ENCODE measurements around the gene STEAP4. TPM values are rescaled to one million over a fixed set of nuclear protein-coding genes. Genes with fewer than 3 reads are reported as not detected.

The STEAP4 gene
- total and polyA plus RNA-seq, 9 of the 15 experiments (the other 6 are each of a cell fraction or from before 2014, with no cell fraction given), result 0.07 TPM; not detected in 8

GRCh38 chr7:88268858-88269257, 37.8 kb downstream of the STEAP4 start (continued):
- TF ChIP-seq NFXL1 (CRISPR knock-in tag; IDR thresholded peaks at IDR 0.05) (no peak), NR0B1 (IDR thresholded peaks at IDR 0.05; ENCODE audit: partially characterized antibody) (no peak), ZBTB2 (IDR thresholded peaks at IDR 0.05) (no peak), NR4A1 (CRISPR knock-in tag; IDR thresholded peaks at IDR 0.05) (no peak), NR4A1 (tag; IDR thresholded peaks at IDR 0.05) (no peak), NFIX (CRISPR knock-in tag; IDR thresholded peaks at IDR 0.05; ENCODE audit: low read depth) (no peak), ZNF644 (tag; IDR thresholded peaks at IDR 0.05; ENCODE audit: low read depth) (no peak), SREBF2 (CRISPR knock-in tag; IDR thresholded peaks at IDR 0.05) (no peak)

- no peak for ATAC-seq
- no peaks in the 10 kb centered on the region for H4K20me1 ChIP-seq (replicated peaks; ENCODE audit: control insufficient read depth, insufficient read depth, low read length)
- no peaks in the 10 kb centered on the region for H3K27me3 ChIP-seq (ENCODE audit: control insufficient read depth in 2 of 2, insufficient read depth in 2 of 2, low read length in 2 of 2)
- H3K4me1 ChIP-seq (replicated peaks in 1 of 2; ENCODE audit: control insufficient read depth in 2 of 2, insufficient read depth in 2 of 2, low read length in 2 of 2), result no peaks in the 10 kb centered on the region
- BruUV-seq (replicated peaks), result no TSS peak
- ChIA-PET CTCF (ENCODE audit: low intra/inter-chr PET ratio) (no interaction called here), POLR2A (no interaction called here)
- intact Hi-C loops (cut with micrococcal nuclease), result no loop called here
- no peak overlapping the region for H3K4me2 ChIP-seq (ENCODE audit: insufficient read depth, low read length)
- no peaks in the 10 kb centered on the region for H3K79me2 ChIP-seq (ENCODE audit: control insufficient read depth, insufficient read depth, low read length)
- no peak for DNase-seq (ENCODE audit: extremely low read depth in 1 of 4, low spot score in 3 of 4)
- 0% methylated on average over 2 of the region's 2 CpGs for WGBS (ENCODE audit: insufficient coverage, low coverage, missing lambda C conversion rate)
- no peak overlapping the region for H3K4me3 ChIP-seq
- no peak for FAIRE-seq
- H3K27ac ChIP-seq (ENCODE audit: extremely low read depth, low read depth, low read length), result no peak overlapping the region
- H3K9ac ChIP-seq (ENCODE audit: insufficient read depth in 1 of 2, low read depth in 2 of 2, low read length in 2 of 2), result no peak overlapping the region
- no peaks in the 10 kb centered on the region for H3K9me3 ChIP-seq (replicated peaks; ENCODE audit: control insufficient read depth, insufficient read depth, low read depth, low read length)
- no peak overlapping the region for H2AFZ ChIP-seq (ENCODE audit: low read depth, low read length)
- H3K36me3 ChIP-seq (ENCODE audit: control insufficient read depth, insufficient read depth, low read length), result no peaks in the 10 kb centered on the region
- H3K9me1 ChIP-seq (ENCODE audit: control insufficient read depth, insufficient read depth, low read length), result no peaks in the 10 kb centered on the region
- in situ Hi-C loops (cut with MboI), result no loop called here
- no peak for TF ChIP-seq EGR1 (conservative IDR thresholded peaks at IDR 0.05)
- TF ChIP-seq ATF4 (CRISPR knock-in tag; IDR thresholded peaks at IDR 0.05), result no peak
- TF ChIP-seq RUNX1 (IDR thresholded peaks at IDR 0.05; ENCODE audit: low read depth), result no peak
- no peak for TF ChIP-seq HES1 (IDR thresholded peaks at IDR 0.05; ENCODE audit: low read depth)
- TF ChIP-seq ZNF3 (CRISPR knock-in tag; IDR thresholded peaks at IDR 0.05), result no peak
- TF ChIP-seq KLF10 (CRISPR knock-in tag; IDR thresholded peaks at IDR 0.05), result no peak
- no peak for TF ChIP-seq USF1 (CRISPR knock-in tag; IDR thresholded peaks at IDR 0.05)
- no peak for TF ChIP-seq HNRNPK (IDR thresholded peaks at IDR 0.05; ENCODE audit: low read depth, low read length, poor library complexity, severe bottlenecking)
- no peak for TF ChIP-seq ETV6 (IDR thresholded peaks at IDR 0.05; ENCODE audit: borderline replicate concordance in 1 of 2, low read depth in 2 of 2, low read length in 1 of 2)
- no peak for TF ChIP-seq ETV6 (CRISPR knock-in tag; IDR thresholded peaks at IDR 0.05; ENCODE audit: borderline replicate concordance)
- TF ChIP-seq PTTG1 (tag; IDR thresholded peaks at IDR 0.05; ENCODE audit: low read depth), result no peak
Measured at GRCh38 chr7:88268051-88268450, 38.6 kb downstream of the STEAP4 start.
